NCI-H524 treated with DMSO at 0.1 percent for 48 hours (cell line): ENCODE results near the gene CEMIP.

ENCODE experiments used
- DNase-seq: peaks from one replicate; lab custom pipeline; 2025; lab: John Stamatoyannopoulos, UW

CEMIP gene

GRCh38 chr15:80982839-80983238, 203.7 kb downstream of the CEMIP start:
- no peak for DNase-seq

- no peak for DNase-seq
Observed at GRCh38 chr15:80984856-80985255, 205.7 kb downstream of the CEMIP start.

GRCh38 chr15:80985981-80986380, 206.8 kb downstream of the CEMIP start:
- DNase-seq: no peak

GRCh38 chr15:80986487-80986886, 207.3 kb downstream of the CEMIP start:
- no peak for DNase-seq

- no peak for DNase-seq
Observed at GRCh38 chr15:80988148-80988796, 209.1 kb downstream of the CEMIP start.

- no peak for DNase-seq
Observed at GRCh38 chr15:80989081-80989517, 209.9 kb downstream of the CEMIP start.

- peak; percentile 84 for DNase-seq
Observed at GRCh38 chr15:80989518-80990478, 210.6 kb downstream of the CEMIP start, which contains the start of gene MESD. TSS of gene MESD (minus strand) at chr15:80989819. CDS start at chr15:80989791, 28 bp downstream.

GRCh38 chr15:80990955-80991354, 211.8 kb downstream of the CEMIP start:
- DNase-seq: no peak

GRCh38 chr15:80991421-80991820, 212.3 kb downstream of the CEMIP start:
- DNase-seq: no peak

GRCh38 chr15:80992006-80992405, 212.8 kb downstream of the CEMIP start:
- DNase-seq: no peak

GRCh38 chr15:80992441-80992840, 213.3 kb downstream of the CEMIP start:
- DNase-seq: no peak

- peak; percentile 20 for DNase-seq
Observed at GRCh38 chr15:80996247-80996646, 217.1 kb downstream of the CEMIP start.

- DNase-seq: no peak
Observed at GRCh38 chr15:80997692-80998091, 218.5 kb downstream of the CEMIP start.

GRCh38 chr15:80998251-80998650, 219.1 kb downstream of the CEMIP start:
- no peak for DNase-seq

- DNase-seq: no peak
Observed at GRCh38 chr15:80999623-81000036, 220.5 kb downstream of the CEMIP start.

GRCh38 chr15:81000144-81000623, 221.0 kb downstream of the CEMIP start:
- DNase-seq: no peak

- peak; percentile 63 for DNase-seq
Observed at GRCh38 chr15:81000624-81001151, 221.5 kb downstream of the CEMIP start, which contains the start of gene TLNRD1. TSS of gene TLNRD1 (plus strand) at chr15:81000923. CDS start at chr15:81002272, 1,349 bp downstream.
